Muscle of leg (tissue), 11 donors: ENCODE results near the gene ZRANB3. TPM values are rescaled to one million over a fixed set of nuclear protein-coding genes. Genes with fewer than 3 reads are reported as not detected.
A peak's percentile ranks its signal among the peaks of the same experiment; 100 is the strongest.

Experiments
- DNase-seq: peaks from one replicate; pipeline ENCODE4 v3.0.0; 2013
- H3K27ac ChIP-seq: one replicate; pipeline ENCODE4 v1.5.1; 2013; ENCODE audit warnings: mild to moderate bottlenecking, low read length, control low read depth
- H3K27me3 ChIP-seq: one replicate; pipeline ENCODE4 v1.6.1; 2013; ENCODE audit warnings: low read length; ENCODE audit not compliant: control insufficient read depth, insufficient read depth
- H3K36me3 ChIP-seq: one replicate; pipeline ENCODE4 v1.6.1; 2013; ENCODE audit warnings: low read length; ENCODE audit not compliant: control insufficient read depth, insufficient read depth
- H3K4me1 ChIP-seq: one replicate; pipeline ENCODE4 v1.6.1; 2013; ENCODE audit warnings: low read length; ENCODE audit not compliant: control insufficient read depth, insufficient read depth
- H3K4me3 ChIP-seq: one replicate; pipeline ENCODE4 v1.5.1; 2013; ENCODE audit warnings: low read length, control low read depth
- H3K9me3 ChIP-seq: replicated peaks from 2 replicates; pipeline ENCODE4 v1.6.1; 2013; ENCODE audit warnings: low read depth, low read length; ENCODE audit not compliant: control insufficient read depth
- WGBS: methylation state at CpG from one replicate; pipeline ENCODE4 v1.1.5; 2013; ENCODE audit warnings: missing lambda C conversion rate; ENCODE audit not compliant: insufficient coverage; 5-methylcytosine and 5-hydroxymethylcytosine counted together
- polyA plus RNA-seq, 8 donors: library from polyadenylated mRNA; unstranded; fragments of 120-200 nt; gene quantifications; one replicate each; pipeline versions ENCODE4 v1.2.1 to v1.2.3, GENCODE V29; 2013; ENCODE audit warnings: inconsistent platforms in 1 of 8, low replicate concordance in 1 of 8; ENCODE audit not compliant: insufficient read length in 8 of 8, insufficient read depth in 1 of 8
- total RNA-seq: library from RNA; stranded (reverse); fragments of 120-200 nt; gene quantifications from one replicate; pipeline ENCODE4 v1.2.4, GENCODE V29; 2013

ZRANB3 gene
- total and polyA plus RNA-seq, 9 donors: 4.9 to 9.1 (median 6.5) TPM

DNA sequence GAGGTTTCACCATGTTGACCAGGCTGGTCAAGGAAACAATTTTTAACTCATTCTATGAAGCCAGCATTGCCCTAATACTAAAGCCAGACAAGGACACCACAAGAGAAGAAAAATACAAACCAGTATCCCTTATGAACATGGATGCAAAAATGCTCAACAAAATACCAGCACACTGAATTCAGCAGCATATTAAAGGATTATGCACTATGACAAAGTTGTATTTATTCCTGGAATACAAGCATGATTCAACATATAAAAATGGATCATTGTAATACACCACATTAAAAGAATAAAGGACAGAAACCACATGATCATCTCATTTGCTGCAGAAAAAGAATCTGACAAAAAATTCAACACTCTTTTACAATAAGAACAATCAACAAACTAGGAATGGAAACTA lies 340.2 kb downstream of the ZRANB3 start:
- Histone ChIP-seq H3K36me3 (no peaks in the 10 kb centered on the region), H3K27ac (no peak overlapping the region), H3K27me3 (no peaks in the 10 kb centered on the region), H3K4me1 (no peaks in the 10 kb centered on the region), H3K9me3 (no peaks in the 10 kb centered on the region), H3K4me3 (no peak overlapping the region)
- DNase-seq: no peak

DNA sequence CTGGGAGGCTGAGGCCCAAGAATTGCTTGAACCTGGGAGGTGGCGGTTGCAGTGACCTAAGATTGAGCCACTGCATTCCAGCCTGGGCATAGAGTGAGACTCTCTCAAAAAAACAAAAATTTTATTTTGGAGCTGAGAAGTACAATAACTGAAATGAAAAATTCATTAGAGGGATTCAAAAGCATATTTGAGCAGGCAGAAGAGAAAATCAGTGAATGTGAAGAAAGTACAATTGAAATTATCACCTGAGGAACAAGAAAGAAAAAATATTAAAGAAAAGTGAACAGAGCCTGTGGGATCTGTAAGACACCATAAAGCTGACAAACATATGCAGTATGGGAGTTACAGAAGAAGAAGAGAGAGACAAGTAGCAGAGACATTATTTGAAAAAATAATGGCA lies 341.9 kb downstream of the ZRANB3 start:
- Histone ChIP-seq H3K27me3 (no peaks in the 10 kb centered on the region), H3K9me3 (no peaks in the 10 kb centered on the region), H3K36me3 (no peaks in the 10 kb centered on the region), H3K27ac (no peak overlapping the region), H3K4me3 (no peak overlapping the region), H3K4me1 (no peaks in the 10 kb centered on the region)
- 100% methylated on average over 1 of the region's 1 CpG for WGBS
- DNase-seq: no peak

DNA sequence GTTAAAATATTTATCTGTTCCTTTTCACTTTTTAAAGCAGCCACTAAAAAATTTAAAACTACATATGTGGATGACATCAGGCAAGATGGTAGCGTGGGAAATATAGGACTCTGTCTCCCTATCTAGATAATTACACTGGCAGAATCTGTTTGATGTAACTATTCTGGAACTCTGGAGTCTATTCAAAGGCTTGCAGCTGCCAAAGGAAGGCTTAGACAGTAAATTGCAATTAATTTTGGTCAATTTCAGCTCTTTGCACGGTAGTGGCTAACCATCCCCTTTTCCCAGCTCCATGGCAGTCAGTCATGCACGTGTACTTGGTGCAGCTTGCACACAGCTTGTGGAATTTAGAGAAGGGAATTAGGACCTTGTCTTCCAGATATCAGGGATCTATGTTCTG lies 343.7 kb downstream of the ZRANB3 start:
- DNase-seq: no peak
- Histone ChIP-seq H3K4me3 (no peak overlapping the region), H3K36me3 (no peaks in the 10 kb centered on the region), H3K4me1 (no peaks in the 10 kb centered on the region), H3K27me3 (no peaks in the 10 kb centered on the region), H3K9me3 (no peaks in the 10 kb centered on the region), H3K27ac (no peak overlapping the region)
- WGBS: 67% methylated on average over 1 of the region's 3 CpGs

DNA sequence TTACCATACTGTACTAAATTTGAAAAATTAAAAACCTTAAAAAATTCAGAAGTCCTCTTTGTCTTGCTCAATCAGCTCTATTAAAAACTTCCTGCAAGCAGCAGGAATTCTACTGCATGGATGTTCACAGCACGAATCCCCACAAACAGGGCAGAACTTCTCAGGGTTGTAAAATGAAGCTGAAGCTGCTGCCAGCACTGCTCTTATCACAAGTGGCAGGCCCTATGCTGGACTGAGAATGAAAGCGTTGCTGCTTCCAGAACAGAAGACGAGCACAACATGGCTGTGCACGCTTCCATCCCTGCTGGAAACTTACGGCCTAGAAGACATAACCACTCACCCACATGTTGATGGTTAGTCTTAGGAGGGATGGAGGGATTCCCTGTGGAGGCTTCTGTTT lies 345.0 kb downstream of the ZRANB3 start:
- DNase-seq: no peak
- no peak overlapping the region for H3K4me3 ChIP-seq
- no peaks in the 10 kb centered on the region for H3K9me3 ChIP-seq
- WGBS: 100% methylated on average over 2 of the region's 5 CpGs
- H3K36me3 ChIP-seq: no peaks in the 10 kb centered on the region
- H3K27me3 ChIP-seq: no peaks in the 10 kb centered on the region
- no peak overlapping the region for H3K27ac ChIP-seq
- H3K4me1 ChIP-seq: no peaks in the 10 kb centered on the region

DNA sequence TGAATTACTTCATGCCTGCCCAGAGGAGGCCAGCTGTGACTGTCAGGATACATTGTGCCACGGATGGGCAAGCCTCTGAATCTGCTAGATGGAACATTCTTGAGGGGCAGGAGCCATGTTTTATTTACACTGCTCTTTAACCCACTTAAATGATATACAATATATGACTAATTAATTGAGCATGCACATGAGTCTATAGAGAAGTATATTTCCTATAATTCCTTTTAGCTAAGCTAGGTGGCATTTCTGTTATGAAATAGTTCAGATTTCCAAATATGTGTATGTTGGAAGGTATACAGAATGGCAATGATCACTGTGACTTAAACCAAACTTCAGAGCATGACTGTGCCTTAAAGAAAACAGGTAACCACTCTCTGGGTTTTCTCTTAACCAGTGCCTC lies 347.2 kb downstream of the ZRANB3 start:
- no peaks in the 10 kb centered on the region for H3K36me3 ChIP-seq
- no CpG with 5 or more reads among the region's 1 CpG for WGBS
- no peak for DNase-seq
- no peaks in the 10 kb centered on the region for H3K9me3 ChIP-seq
- no peak overlapping the region for H3K27ac ChIP-seq
- H3K4me1 ChIP-seq: no peaks in the 10 kb centered on the region
- H3K27me3 ChIP-seq: no peaks in the 10 kb centered on the region
- H3K4me3 ChIP-seq: no peak overlapping the region

DNA sequence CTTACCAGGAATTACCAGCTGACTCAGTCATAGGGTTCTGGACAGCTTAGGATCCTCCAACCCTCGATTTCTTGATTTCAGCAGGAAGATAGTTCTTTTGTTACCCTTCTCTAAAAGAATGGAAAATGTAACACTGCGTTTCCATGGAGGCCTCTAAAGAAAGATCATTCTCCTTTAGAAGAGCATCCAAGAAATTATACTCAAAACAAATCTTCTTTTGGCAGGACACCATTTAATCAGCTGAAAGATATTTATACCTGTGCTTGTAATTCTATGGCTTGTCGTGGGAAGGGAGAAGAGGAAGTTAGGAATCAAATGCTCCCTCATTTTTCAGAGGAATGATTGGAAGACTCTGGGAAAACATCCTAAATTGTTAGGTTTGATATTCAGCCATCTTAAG lies 348.4 kb downstream of the ZRANB3 start:
- H3K27me3 ChIP-seq: no peaks in the 10 kb centered on the region
- 0% methylated on average over 1 of the region's 3 CpGs for WGBS
- H3K36me3 ChIP-seq: no peaks in the 10 kb centered on the region
- no peaks in the 10 kb centered on the region for H3K9me3 ChIP-seq
- no peaks in the 10 kb centered on the region for H3K4me1 ChIP-seq
- no peak overlapping the region for H3K27ac ChIP-seq
- DNase-seq: peak; percentile 21
- no peak overlapping the region for H3K4me3 ChIP-seq

DNA sequence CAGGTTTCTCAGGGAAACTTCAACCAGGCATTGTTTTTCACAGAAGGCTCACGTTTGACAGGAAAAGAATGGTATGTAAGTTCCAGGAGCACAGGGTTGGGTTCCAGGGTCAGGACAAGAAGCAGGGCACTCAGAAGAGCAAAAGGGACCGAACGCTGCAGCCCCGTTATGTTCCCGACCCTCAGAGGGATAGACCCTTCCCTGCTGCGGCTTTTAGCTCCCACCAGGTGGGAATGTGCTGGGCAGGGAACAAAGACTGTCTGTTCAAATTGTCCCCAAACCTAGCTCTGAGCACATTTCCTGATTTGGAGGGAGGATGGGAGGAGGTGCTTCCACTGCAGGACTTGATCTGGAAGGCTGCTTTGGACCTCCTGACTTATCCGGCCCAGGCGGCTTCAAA lies 348.8 kb downstream of the ZRANB3 start:
- H3K27me3 ChIP-seq: no peaks in the 10 kb centered on the region
- no peaks in the 10 kb centered on the region for H3K36me3 ChIP-seq
- H3K4me3 ChIP-seq: no peak overlapping the region
- peaks cover under 1% of the 10 kb centered on the region for H3K9me3 ChIP-seq
- WGBS: 47% methylated on average over 6 of the region's 8 CpGs
- H3K27ac ChIP-seq: no peak overlapping the region
- no peak for DNase-seq
- H3K4me1 ChIP-seq: no peaks in the 10 kb centered on the region

DNA sequence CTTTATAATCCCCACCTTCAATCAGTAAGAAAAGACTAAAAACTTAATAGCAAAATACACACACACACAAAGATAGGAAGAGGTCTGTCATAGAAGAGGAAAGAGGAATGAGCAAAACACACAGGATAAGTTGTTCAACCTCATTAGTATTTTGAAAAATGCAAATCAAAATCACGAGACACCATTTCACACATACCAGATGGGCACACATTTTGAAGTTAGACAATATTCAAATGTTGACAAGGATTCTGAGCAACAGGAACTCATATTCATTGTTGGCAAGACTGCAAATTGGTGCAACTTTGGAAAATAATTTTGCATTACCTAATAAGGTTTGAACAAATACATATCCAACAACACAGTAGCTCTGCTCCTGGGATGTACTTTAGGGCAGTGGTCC lies 351.3 kb downstream of the ZRANB3 start:
- Histone ChIP-seq H3K4me1 (no peaks in the 10 kb centered on the region), H3K27ac (no peak overlapping the region), H3K36me3 (peaks cover 6% of the 10 kb centered on the region), H3K4me3 (no peak overlapping the region), H3K27me3 (no peaks in the 10 kb centered on the region), H3K9me3 (peaks cover 5% of the 10 kb centered on the region)
- no peak for DNase-seq
- no CpG with 5 or more reads among the region's 1 CpG for WGBS

DNA sequence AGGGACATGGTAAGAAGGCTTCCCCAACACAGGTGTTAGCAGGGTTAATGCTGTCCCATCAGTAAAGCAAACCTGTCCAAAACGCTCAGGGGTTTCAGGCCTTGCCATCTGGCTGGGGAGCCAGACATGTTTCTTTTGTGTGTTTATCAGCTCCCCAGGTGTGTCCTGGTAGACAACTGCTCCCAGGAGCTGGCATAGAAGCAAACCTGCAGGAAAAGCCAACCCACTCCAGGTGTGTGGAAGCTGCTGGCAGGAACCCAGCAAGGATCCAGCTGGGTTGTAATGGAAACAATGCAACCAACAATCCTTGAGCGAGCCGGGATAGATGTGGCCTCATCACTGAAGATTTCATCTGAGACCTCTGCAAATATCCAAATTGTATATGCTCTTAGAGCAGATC lies 355.8 kb downstream of the ZRANB3 start:
- no peaks in the 10 kb centered on the region for H3K27me3 ChIP-seq
- peaks cover 21% of the 10 kb centered on the region for H3K36me3 ChIP-seq
- 40% methylated on average over 1 of the region's 3 CpGs for whole genome bisulfite sequencing
- H3K27ac ChIP-seq: no peak overlapping the region
- no peak for DNase-seq
- H3K9me3 ChIP-seq: peaks cover 5% of the 10 kb centered on the region
- no peaks in the 10 kb centered on the region for H3K4me1 ChIP-seq
- no peak overlapping the region for H3K4me3 ChIP-seq

DNA sequence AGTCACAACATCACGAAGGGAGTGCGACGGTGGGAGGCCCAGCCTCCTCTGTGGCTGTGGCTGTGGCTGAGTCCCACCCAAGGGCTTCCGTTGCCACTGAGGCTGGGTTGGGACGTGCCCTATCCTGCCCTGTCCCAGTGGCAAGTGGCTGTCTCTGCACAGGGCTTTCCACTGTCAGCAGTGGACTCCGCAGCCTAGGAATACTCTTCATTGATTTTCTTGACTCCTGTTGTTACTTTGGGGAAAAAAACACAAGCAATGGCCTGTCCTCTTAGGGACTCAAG lies 356.3 kb downstream of the ZRANB3 start:
- H3K9me3 ChIP-seq: peaks cover 5% of the 10 kb centered on the region
- peaks cover 24% of the 10 kb centered on the region for H3K36me3 ChIP-seq
- 89% methylated on average over 6 of the region's 6 CpGs for WGBS
- H3K27ac ChIP-seq: no peak overlapping the region
- H3K4me3 ChIP-seq: no peak overlapping the region
- no peaks in the 10 kb centered on the region for H3K27me3 ChIP-seq
- H3K4me1 ChIP-seq: no peaks in the 10 kb centered on the region
- no peak for DNase-seq

DNA sequence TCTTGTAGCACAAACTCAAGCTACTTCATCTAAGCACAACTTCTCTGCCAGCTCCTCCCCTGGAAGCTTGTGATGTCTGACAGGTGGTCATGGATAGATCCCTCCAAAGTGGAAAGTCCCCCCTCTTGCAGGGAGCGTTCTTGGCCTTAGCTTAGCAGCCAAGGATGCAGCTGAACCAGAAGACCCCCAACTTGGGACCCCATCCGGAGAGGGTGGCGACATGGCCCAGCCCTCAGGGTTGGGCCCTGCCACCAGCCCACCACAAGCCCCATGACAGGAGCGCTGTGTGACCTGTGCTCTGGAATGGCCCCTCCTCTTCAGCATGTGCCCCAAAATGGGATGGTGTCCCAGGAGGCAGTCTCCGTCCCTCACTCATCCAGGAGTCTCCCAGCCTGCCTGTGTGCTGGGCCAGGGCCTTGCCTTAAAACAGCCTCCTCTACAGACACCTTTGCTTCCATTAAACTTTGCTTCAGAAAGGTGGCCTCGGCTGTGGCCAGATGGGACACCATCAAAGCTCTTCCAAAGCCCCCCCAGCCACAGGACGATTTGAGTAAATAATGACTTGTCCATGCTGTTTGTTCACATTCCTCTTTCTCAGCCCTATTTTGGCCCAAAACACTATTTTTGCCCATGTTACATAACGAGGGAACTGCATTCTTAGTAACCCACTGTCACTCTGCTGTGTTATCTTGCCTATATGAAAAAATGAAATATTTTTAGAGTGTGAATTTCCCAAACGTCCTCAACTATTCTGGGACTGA lies 356.8 kb downstream of the ZRANB3 start:
- WGBS: 94% methylated on average over 7 of the region's 9 CpGs
- Histone ChIP-seq H3K27ac (no peak overlapping the region), H3K4me3 (no peak overlapping the region), H3K4me1 (no peaks in the 10 kb centered on the region), H3K36me3 (peaks cover 28% of the 10 kb centered on the region), H3K27me3 (no peaks in the 10 kb centered on the region), H3K9me3 (peaks cover 5% of the 10 kb centered on the region)
- no peak for DNase-seq
